Breast epithelium (tissue), 4 donors: ENCODE measurements around the gene VASP. TPM values are rescaled to one million over a fixed set of nuclear protein-coding genes. Genes with fewer than 3 reads are reported as not detected.

Experiments
- DNase-seq, 2 donors: peaks; one replicate each; pipeline ENCODE4 v3.0.0-alpha.2; 2019; ENCODE audit warnings: low spot score in 2 of 2
- H3K27ac ChIP-seq, 2 donors: fragments of 200-600 bp; sonication (generic) in 1 of 2; one replicate each; pipeline ENCODE4 v1.5.1; 2016 to 2019; ENCODE audit warnings: mild to moderate bottlenecking in 1 of 2
- H3K27me3 ChIP-seq, 2 donors: fragments of 200-600 bp; sonication (generic) in 1 of 2; one replicate each; pipeline versions ENCODE4 v1.5.1 to v1.6.0; 2017 to 2019; ENCODE audit warnings: control low read depth in 1 of 2, mild to moderate bottlenecking in 1 of 2
- H3K36me3 ChIP-seq: fragments of 200-600 bp; one replicate; pipeline ENCODE4 v1.5.1; 2019
- H3K4me1 ChIP-seq, 2 donors: fragments of 200-600 bp; sonication (generic); one replicate each; pipeline ENCODE4 v1.5.1; 2016 to 2019; ENCODE audit warnings: control low read depth in 1 of 2
- H3K4me3 ChIP-seq, 3 donors: fragments of 200-600 bp; sonication (generic); 1 replicate in 2 of 3; 2 replicates in 1 of 3; pipeline ENCODE4 v1.5.1; 2016 to 2019; ENCODE audit warnings: mild to moderate bottlenecking in 3 of 3, moderate library complexity in 2 of 3
- H3K9me3 ChIP-seq, 2 donors: fragments of 200-600 bp; sonication (generic) in 1 of 2; one replicate each; pipeline ENCODE4 v1.5.1; 2016 to 2019; ENCODE audit warnings: control low read depth in 1 of 2
- CTCF ChIP-seq, 3 donors: fragments of 450-650 bp; IDR thresholded peaks; one replicate each; pipeline ENCODE4 v1.5.1; 2016 to 2017; ENCODE audit warnings: antibody characterized with exemption in 3 of 3, mild to moderate bottlenecking in 3 of 3, moderate library complexity in 3 of 3
- POLR2A ChIP-seq: fragments of 450-650 bp; IDR thresholded peaks from one replicate; pipeline ENCODE4 v1.6.1; 2016; ENCODE audit warnings: antibody characterized with exemption, mild to moderate bottlenecking, moderate library complexity
- POLR2AphosphoS5 ChIP-seq, 3 donors: sonication (generic); formaldehyde crosslinking; IDR thresholded peaks; one replicate each; pipeline ENCODE4 v1.6.1; 2017; ENCODE audit warnings: antibody characterized with exemption in 3 of 3
- intact Hi-C: fragments of 100-400 bp; cut with DNase I; formaldehyde crosslinking; loops from one replicate; pipeline ENCODE4 v1.15.1; 2023; ENCODE audit warnings: low total_unique reads
- total RNA-seq, 3 donors: library from RNA; depleted of rRNA; stranded (reverse); fragments of >200 nt; gene quantifications; one replicate each; pipeline ENCODE4 v1.1.0, GENCODE V29; 2016

VASP gene
- 10 to 100 TPM; 31.8 to 61.6 (median 52.2) TPM for total RNA-seq

- intact Hi-C loops = no loop called here
- DNase-seq = peak; percentile 87 to 89
- TF ChIP-seq CTCF (IDR thresholded peaks at IDR 0.05) (no peak), POLR2AphosphoS5 (IDR thresholded peaks at IDR 0.05) (peak; percentile 69 to 85 (median 81)), POLR2A (no peak)
- no peaks in the 10 kb centered on the region for H3K9me3 ChIP-seq
- peak within 1 kb of the TSS; percentile 65 to 99 (median 97) for H3K4me3 ChIP-seq
- peaks cover 0 to 4% of the 10 kb centered on the region in 2 donors for H3K4me1 ChIP-seq
- H3K36me3 ChIP-seq = no peaks in the 10 kb centered on the region
- peak within 1 kb of the TSS; percentile 94 to 95 for H3K27ac ChIP-seq
- H3K27me3 ChIP-seq = no peaks in the 10 kb centered on the region
Observed at GRCh38 chr19:45506989-45507871, at the start of gene VASP. TSS of gene VASP (plus strand) at chr19:45507479. CDS start at chr19:45507772, 293 bp downstream.

GRCh38 chr19:45457776-45458175 is 49.5 kb upstream of the VASP start:
- H3K36me3 ChIP-seq = no peaks in the 10 kb centered on the region
- TF ChIP-seq CTCF (IDR thresholded peaks at IDR 0.05) (no peak), POLR2AphosphoS5 (IDR thresholded peaks at IDR 0.05) (no peak), POLR2A (no peak)
- H3K9me3 ChIP-seq = no peaks in the 10 kb centered on the region
- H3K27me3 ChIP-seq = no peaks in the 10 kb centered on the region
- no peak overlapping the region for H3K4me3 ChIP-seq
- no peak for DNase-seq
- intact Hi-C loops = no loop called here
- no peak overlapping the region for H3K27ac ChIP-seq
- peaks cover 7 to 13% of the 10 kb centered on the region in 2 donors for H3K4me1 ChIP-seq

- peaks cover 0 to 5% of the 10 kb centered on the region in 2 donors for H3K4me1 ChIP-seq
- H3K36me3 ChIP-seq = no peaks in the 10 kb centered on the region
- no peak for DNase-seq
- intact Hi-C loops = no loop called here
- no peak overlapping the region for H3K4me3 ChIP-seq
- no peaks in the 10 kb centered on the region for H3K9me3 ChIP-seq
- H3K27ac ChIP-seq = no peak overlapping the region
- H3K27me3 ChIP-seq = no peaks in the 10 kb centered on the region
- TF ChIP-seq POLR2A (no peak), POLR2AphosphoS5 (IDR thresholded peaks at IDR 0.05) (no peak), CTCF (IDR thresholded peaks at IDR 0.05) (no peak)
Observed at GRCh38 chr19:45460807-45461347, 46.4 kb upstream of the VASP start.

- no peak overlapping the region for H3K4me3 ChIP-seq
- TF ChIP-seq POLR2A = no peak
- no peak overlapping the region for H3K27ac ChIP-seq
- DNase-seq = no peak
- H3K36me3 ChIP-seq = no peaks in the 10 kb centered on the region
- intact Hi-C loops = no loop called here
- H3K27me3 ChIP-seq = no peaks in the 10 kb centered on the region
- H3K9me3 ChIP-seq = no peaks in the 10 kb centered on the region
- peaks cover under 1 to 5% of the 10 kb centered on the region in 2 donors for H3K4me1 ChIP-seq
Observed at GRCh38 chr19:45462174-45462573, 45.1 kb upstream of the VASP start.

GRCh38 chr19:45463241-45463640 is 44.0 kb upstream of the VASP start:
- intact Hi-C loops = no loop called here
- Histone ChIP-seq H3K9me3 (no peaks in the 10 kb centered on the region), H3K36me3 (no peaks in the 10 kb centered on the region), H3K27me3 (no peaks in the 10 kb centered on the region), H3K4me1 (peaks cover 3 to 5% of the 10 kb centered on the region in 2 donors), H3K27ac (no peak overlapping the region), H3K4me3 (no peak overlapping the region)
- DNase-seq = no peak
- TF ChIP-seq POLR2AphosphoS5 (IDR thresholded peaks at IDR 0.05) = no peak
- TF ChIP-seq POLR2A = no peak

- Histone ChIP-seq H3K9me3 (no peaks in the 10 kb centered on the region), H3K36me3 (no peaks in the 10 kb centered on the region), H3K27ac (no peak overlapping the region), H3K4me1 (peaks cover 3 to 5% of the 10 kb centered on the region in 2 donors), H3K4me3 (no peak overlapping the region), H3K27me3 (no peaks in the 10 kb centered on the region)
- TF ChIP-seq POLR2A (no peak), CTCF (IDR thresholded peaks at IDR 0.05) (no peak), POLR2AphosphoS5 (IDR thresholded peaks at IDR 0.05) (no peak)
- DNase-seq = no peak
- intact Hi-C loops = no loop called here
Observed at GRCh38 chr19:45464274-45464673, 43.0 kb upstream of the VASP start.
